ENCODE data around the gene ATE1. TPM values are rescaled to one million over a fixed set of nuclear protein-coding genes. Genes with fewer than 3 reads are reported as not detected.

Gene ATE1
- total RNA-seq, 3 donors from 2014 or later = 25.0 to 46.8 (median 29.5) TPM

GRCh38 chr10:121965996-121966395 lies 38.2 kb upstream of the ATE1 start:
- Histone ChIP-seq H3K4me3 (no peak overlapping the region), H3K9me3 (no peaks in the 10 kb centered on the region), H3K4me1 (no peaks in the 10 kb centered on the region), H3K27me3 (no peaks in the 10 kb centered on the region), H3K36me3 (no peaks in the 10 kb centered on the region), H3K27ac (no peak overlapping the region)
- intact Hi-C loops (cut with DNase I; ENCODE audit: low total_unique reads) = no loop called here
- DNase-seq (ENCODE audit: low spot score in 2 of 2) = no peak
- TF ChIP-seq POLR2AphosphoS5 (IDR thresholded peaks at IDR 0.05) = no peak
- TF ChIP-seq POLR2A (IDR thresholded peaks at IDR 0.05) = no peak
- TF ChIP-seq CTCF (IDR thresholded peaks at IDR 0.05) = no peak

GRCh38 chr10:121961456-121961855 lies 33.6 kb upstream of the ATE1 start:
- no peaks in the 10 kb centered on the region for H3K9me3 ChIP-seq
- H3K4me1 ChIP-seq = no peaks in the 10 kb centered on the region
- intact Hi-C loops (cut with DNase I; ENCODE audit: low total_unique reads) = no loop called here
- no peaks in the 10 kb centered on the region for H3K36me3 ChIP-seq
- H3K4me3 ChIP-seq = no peak overlapping the region
- no peak for DNase-seq (ENCODE audit: low spot score in 2 of 2)
- no peak for TF ChIP-seq POLR2AphosphoS5 (IDR thresholded peaks at IDR 0.05)
- TF ChIP-seq CTCF (IDR thresholded peaks at IDR 0.05) = no peak
- no peak for TF ChIP-seq POLR2A (IDR thresholded peaks at IDR 0.05)
- H3K27me3 ChIP-seq = no peaks in the 10 kb centered on the region
- no peak overlapping the region for H3K27ac ChIP-seq

GRCh38 chr10:121959671-121960070 lies 31.8 kb upstream of the ATE1 start:
- H3K36me3 ChIP-seq = no peaks in the 10 kb centered on the region
- intact Hi-C loops (cut with DNase I; ENCODE audit: low total_unique reads) = no loop called here

GRCh38 chr10:121956111-121957061 lies 28.6 kb upstream of the ATE1 start:
- no peak for DNase-seq (ENCODE audit: low spot score in 2 of 2)
- Histone ChIP-seq H3K36me3 (no peaks in the 10 kb centered on the region), H3K27ac (no peak overlapping the region), H3K4me1 (no peaks in the 10 kb centered on the region), H3K9me3 (no peaks in the 10 kb centered on the region), H3K27me3 (no peaks in the 10 kb centered on the region), H3K4me3 (no peak overlapping the region)
- intact Hi-C loops (cut with DNase I; ENCODE audit: low total_unique reads) = no loop called here
- TF ChIP-seq POLR2A (IDR thresholded peaks at IDR 0.05) (no peak), CTCF (IDR thresholded peaks at IDR 0.05) (no peak), POLR2AphosphoS5 (IDR thresholded peaks at IDR 0.05) (no peak)

More at GRCh38 chr10:121959671-121960070, 31.8 kb upstream of the ATE1 start:
- Histone ChIP-seq H3K27ac (no peak overlapping the region), H3K9me3 (no peaks in the 10 kb centered on the region), H3K4me3 (no peak overlapping the region), H3K4me1 (no peaks in the 10 kb centered on the region), H3K27me3 (no peaks in the 10 kb centered on the region)
- DNase-seq (ENCODE audit: low spot score in 2 of 2) = no peak
- no peak for TF ChIP-seq CTCF (IDR thresholded peaks at IDR 0.05)
- TF ChIP-seq POLR2A (IDR thresholded peaks at IDR 0.05) = no peak
- TF ChIP-seq POLR2AphosphoS5 (IDR thresholded peaks at IDR 0.05) = no peak

- Histone ChIP-seq H3K27me3 (no peaks in the 10 kb centered on the region), H3K36me3 (no peaks in the 10 kb centered on the region), H3K4me1 (no peaks in the 10 kb centered on the region), H3K4me3 (no peak overlapping the region), H3K9me3 (no peaks in the 10 kb centered on the region), H3K27ac (no peak overlapping the region)
- DNase-seq (ENCODE audit: low spot score in 2 of 2) = no peak
- TF ChIP-seq CTCF (IDR thresholded peaks at IDR 0.05) = no peak
- TF ChIP-seq POLR2AphosphoS5 (IDR thresholded peaks at IDR 0.05) = no peak
- TF ChIP-seq POLR2A (IDR thresholded peaks at IDR 0.05) = no peak
- intact Hi-C loops (cut with DNase I; ENCODE audit: low total_unique reads) = no loop called here
Measured at GRCh38 chr10:121952226-121952625, 24.4 kb upstream of the ATE1 start.

Data from breast epithelium (tissue), 4 donors.